Measurements from ENCODE around the gene CEP89. TPM values are rescaled to one million over a fixed set of nuclear protein-coding genes. Genes with fewer than 3 reads are reported as not detected.

Gene CEP89
- 19.9 and 28.2 TPM in 2 replicates for total RNA-seq

GRCh38 chr19:32971715-32972540, at the start of gene CEP89, which contains the start of gene FAAP24:
CEP89 (minus strand) TSS chr19:32971958; CDS start chr19:32971874, 84 bp downstream.
FAAP24 (plus strand) TSS chr19:32972242; CDS start chr19:32973197, 955 bp downstream.

GRCh38 chr19:32869369-32869965, 102.3 kb downstream of the CEP89 start, which contains the start of gene SLC7A9:
SLC7A9 (minus strand) TSS chr19:32869767; CDS start chr19:32868534, 1,233 bp downstream.

Small RNA genes within 50 kb of the gene (small RNA-seq; reads per million reads assigned to genes)
- not detected for gene RN7SKP22

Other genes starting within 250 kb of the CEP89 start
- gene SLC7A9, start 102.2 kb downstream of the CEP89 start, total RNA-seq, result not detected in 2 replicates
- gene FAAP24, start 284 bp upstream of the CEP89 start, total RNA-seq, result 3.6 and 4.8 TPM in 2 replicates
- 3.1 and 4.7 TPM in 2 replicates for gene RHPN2, start 92.9 kb upstream of the CEP89 start, total RNA-seq
- 6.9 and 8.0 TPM in 2 replicates for gene GPATCH1, start 109.2 kb upstream of the CEP89 start, total RNA-seq
- gene WDR88, start 160.2 kb upstream of the CEP89 start, total RNA-seq, result not detected in 2 replicates
- 10.5 and 20.5 TPM in 2 replicates for gene LRP3, start 222.4 kb upstream of the CEP89 start, total RNA-seq